ENCODE results near the gene SUMO4. TPM values are rescaled to one million over a fixed set of nuclear protein-coding genes. Genes with fewer than 3 reads are reported as not detected.
A peak's percentile ranks its signal among the peaks of the same experiment; 100 is the strongest.

The SUMO4 gene
- total RNA-seq, 2 experiments from 2014 or later, result 4.8 to 5.8 TPM

GRCh38 chr6:149392093-149392492 lies 8.0 kb upstream of the SUMO4 start:
- no peak for DNase-seq
- no peak overlapping the region for H3K4me3 Mint-ChIP-seq
- peaks cover 2% of the 10 kb centered on the region for H3K9me3 Mint-ChIP-seq
- H3K36me3 Mint-ChIP-seq, result peaks cover 61% of the 10 kb centered on the region
- ChIA-PET POLR2A (interaction anchor here (0.9 to 1.6 kb wide), 3 partner anchors 10 to 74 kb away, joined by 3 to 5 read pairs (median 4); partner anchors contain the start of gene TAB2), CTCF (no interaction called here)
- H3K27me3 Mint-ChIP-seq, result no peaks in the 10 kb centered on the region
- intact Hi-C loops (cut with micrococcal nuclease), result loop anchor here (2.0 to 5.0 kb wide), 3 partner anchors 33 to 75 kb away; partner anchors contain the start of gene TAB2
- H3K4me1 Mint-ChIP-seq (ENCODE audit: low read depth), result peaks cover 70% of the 10 kb centered on the region
- H3K27ac Mint-ChIP-seq, result peak overlapping the region; percentile 83

GRCh38 chr6:149392535-149392934 lies 7.5 kb upstream of the SUMO4 start:
- H3K36me3 Mint-ChIP-seq, result peaks cover 61% of the 10 kb centered on the region
- no peaks in the 10 kb centered on the region for H3K27me3 Mint-ChIP-seq
- CTCF ChIA-PET, result interaction anchor here (0.9 to 1.2 kb wide), 2 partner anchors 42 to 310 kb away, joined by 3 to 4 read pairs; no protein-coding TSS in a partner anchor
- intact Hi-C loops (cut with micrococcal nuclease), result loop anchor here (2.0 to 5.0 kb wide), 3 partner anchors 34 to 75 kb away; partner anchors contain the start of gene TAB2
- no peak overlapping the region for H3K4me3 Mint-ChIP-seq
- no peaks in the 10 kb centered on the region for H3K9me3 Mint-ChIP-seq
- DNase-seq, result no peak
- peaks cover 70% of the 10 kb centered on the region for H3K4me1 Mint-ChIP-seq (ENCODE audit: low read depth)
- H3K27ac Mint-ChIP-seq, result peak overlapping the region; percentile 83
- POLR2A ChIA-PET, result interaction anchor here (0.9 to 1.6 kb wide), 4 partner anchors 11 to 360 kb away, joined by 3 to 5 read pairs (median 4); partner anchors contain the start of gene TAB2

GRCh38 chr6:149393002-149393679 lies 6.9 kb upstream of the SUMO4 start:
- peaks cover 66% of the 10 kb centered on the region for H3K4me1 Mint-ChIP-seq (ENCODE audit: low read depth)
- H3K9me3 Mint-ChIP-seq, result no peaks in the 10 kb centered on the region
- ChIA-PET CTCF (interaction anchor here (0.9 to 1.2 kb wide), 2 partner anchors 41 to 311 kb away, joined by 3 to 4 read pairs; no protein-coding TSS in a partner anchor), POLR2A (interaction anchor here (0.9 to 1.1 kb wide), 3 partner anchors 11 to 360 kb away, joined by 4 to 5 read pairs (median 4); partner anchors contain the start of gene TAB2)
- peak overlapping the region; percentile 83 for H3K27ac Mint-ChIP-seq
- peaks cover 60% of the 10 kb centered on the region for H3K36me3 Mint-ChIP-seq
- no peaks in the 10 kb centered on the region for H3K27me3 Mint-ChIP-seq
- H3K4me3 Mint-ChIP-seq, result no peak overlapping the region
- intact Hi-C loops (cut with micrococcal nuclease), result loop anchor here (2.0 to 5.0 kb wide), 3 partner anchors 34 to 76 kb away; partner anchors contain the start of gene TAB2
- no peak for DNase-seq

- Mint-ChIP-seq H3K4me1 (ENCODE audit: low read depth) (peaks cover 55% of the 10 kb centered on the region), H3K27ac (peak overlapping the region; percentile 11), H3K9me3 (no peaks in the 10 kb centered on the region), H3K36me3 (peaks cover 63% of the 10 kb centered on the region), H3K4me3 (no peak overlapping the region), H3K27me3 (no peaks in the 10 kb centered on the region)
- no peak for DNase-seq
- CTCF ChIA-PET, result no interaction called here
- POLR2A ChIA-PET, result no interaction called here
- intact Hi-C loops (cut with micrococcal nuclease), result no loop called here
Measured at GRCh38 chr6:149395185-149395584, 4.9 kb upstream of the SUMO4 start.

- CTCF ChIA-PET, result interaction anchor here (0.6 to 1.4 kb wide), 5 partner anchors 81 to 462 kb away, joined by 3 to 5 read pairs (median 3); no protein-coding TSS in a partner anchor
- Mint-ChIP-seq H3K36me3 (peaks cover 60% of the 10 kb centered on the region), H3K27me3 (no peaks in the 10 kb centered on the region), H3K4me3 (no peak overlapping the region), H3K9me3 (no peaks in the 10 kb centered on the region), H3K4me1 (ENCODE audit: low read depth) (peaks cover 44% of the 10 kb centered on the region), H3K27ac (no peak overlapping the region)
- POLR2A ChIA-PET, result interaction anchor here (0.6 kb wide), 2 partner anchors 83 to 187 kb away, joined by 3 read pairs; no protein-coding TSS in a partner anchor
- DNase-seq, result no peak
- intact Hi-C loops (cut with micrococcal nuclease), result no loop called here
Measured at GRCh38 chr6:149397384-149397783, 2.7 kb upstream of the SUMO4 start.

GRCh38 chr6:149403534-149403933 lies 3.5 kb downstream of the SUMO4 start:
- Mint-ChIP-seq H3K4me3 (no peak overlapping the region), H3K9me3 (no peaks in the 10 kb centered on the region), H3K4me1 (ENCODE audit: low read depth) (peaks cover 42% of the 10 kb centered on the region), H3K36me3 (peaks cover 62% of the 10 kb centered on the region), H3K27ac (peak overlapping the region; percentile 47), H3K27me3 (no peaks in the 10 kb centered on the region)
- intact Hi-C loops (cut with micrococcal nuclease), result no loop called here
- ChIA-PET CTCF (no interaction called here), POLR2A (no interaction called here)
- DNase-seq, result no peak

- H3K27me3 Mint-ChIP-seq, result no peaks in the 10 kb centered on the region
- DNase-seq, result no peak
- peak overlapping the region; percentile 81 for H3K27ac Mint-ChIP-seq
- intact Hi-C loops (cut with micrococcal nuclease), result no loop called here
- CTCF ChIA-PET, result interaction anchor here (1.1 to 1.2 kb wide), 3 partner anchors 14 to 378 kb away, joined by 3 to 4 read pairs (median 3); no protein-coding TSS in a partner anchor
- H3K9me3 Mint-ChIP-seq, result no peaks in the 10 kb centered on the region
- peaks cover 65% of the 10 kb centered on the region for H3K36me3 Mint-ChIP-seq
- no peak overlapping the region for H3K4me3 Mint-ChIP-seq
- peaks cover 39% of the 10 kb centered on the region for H3K4me1 Mint-ChIP-seq (ENCODE audit: low read depth)
- POLR2A ChIA-PET, result no interaction called here
Measured at GRCh38 chr6:149405823-149406765, 6.0 kb downstream of the SUMO4 start.

GRCh38 chr6:149409617-149410016 lies 9.6 kb downstream of the SUMO4 start:
- intact Hi-C loops (cut with micrococcal nuclease), result no loop called here
- Mint-ChIP-seq H3K4me3 (no peak overlapping the region), H3K4me1 (ENCODE audit: low read depth) (peaks cover 18% of the 10 kb centered on the region), H3K27me3 (no peaks in the 10 kb centered on the region), H3K36me3 (peaks cover 50% of the 10 kb centered on the region), H3K9me3 (no peaks in the 10 kb centered on the region), H3K27ac (no peak overlapping the region)
- no peak for DNase-seq
- POLR2A ChIA-PET, result no interaction called here
- CTCF ChIA-PET, result interaction anchor here (0.8 to 1.1 kb wide), 2 partner anchors 11 to 107 kb away, joined by 3 read pairs; no protein-coding TSS in a partner anchor

- CTCF ChIA-PET, result interaction anchor here (1.1 to 1.3 kb wide), 2 partner anchors 21 to 106 kb away, joined by 3 to 5 read pairs; no protein-coding TSS in a partner anchor
- intact Hi-C loops (cut with micrococcal nuclease), result no loop called here
Measured at GRCh38 chr6:149410557-149410956, 10.5 kb downstream of the SUMO4 start.

GRCh38 chr6:149414009-149414408 lies 13.9 kb downstream of the SUMO4 start:
- DNase-seq, result no peak
- no peaks in the 10 kb centered on the region for H3K27me3 Mint-ChIP-seq
- peaks cover 36% of the 10 kb centered on the region for H3K36me3 Mint-ChIP-seq
- H3K9me3 Mint-ChIP-seq, result peaks cover 8% of the 10 kb centered on the region
- peaks cover 12% of the 10 kb centered on the region for H3K4me1 Mint-ChIP-seq (ENCODE audit: low read depth)
- CTCF ChIA-PET, result interaction anchor here (1.0 to 2.9 kb wide), 2 partner anchors 18 to 387 kb away, joined by 3 to 14 read pairs; no protein-coding TSS in a partner anchor
- POLR2A ChIA-PET, result no interaction called here
- no peak overlapping the region for H3K27ac Mint-ChIP-seq
- H3K4me3 Mint-ChIP-seq, result no peak overlapping the region
- intact Hi-C loops (cut with micrococcal nuclease), result no loop called here

More at GRCh38 chr6:149410557-149410956, 10.5 kb downstream of the SUMO4 start:
- no peaks in the 10 kb centered on the region for H3K27me3 Mint-ChIP-seq
- no peak for DNase-seq
- POLR2A ChIA-PET, result no interaction called here
- peaks cover 9% of the 10 kb centered on the region for H3K4me1 Mint-ChIP-seq (ENCODE audit: low read depth)
- H3K36me3 Mint-ChIP-seq, result peaks cover 47% of the 10 kb centered on the region
- H3K27ac Mint-ChIP-seq, result peak overlapping the region; percentile 46
- H3K4me3 Mint-ChIP-seq, result no peak overlapping the region
- peaks cover under 1% of the 10 kb centered on the region for H3K9me3 Mint-ChIP-seq

- H3K9me3 Mint-ChIP-seq, result peaks cover 8% of the 10 kb centered on the region
- H3K4me3 Mint-ChIP-seq, result no peak overlapping the region
- H3K27ac Mint-ChIP-seq, result no peak overlapping the region
- DNase-seq, result no peak
- H3K36me3 Mint-ChIP-seq, result peaks cover 32% of the 10 kb centered on the region
- H3K4me1 Mint-ChIP-seq (ENCODE audit: low read depth), result peaks cover 19% of the 10 kb centered on the region
- no peaks in the 10 kb centered on the region for H3K27me3 Mint-ChIP-seq
- intact Hi-C loops (cut with micrococcal nuclease), result no loop called here
- ChIA-PET CTCF (interaction anchor here (1.0 to 2.9 kb wide), 2 partner anchors 17 to 388 kb away, joined by 3 to 14 read pairs; no protein-coding TSS in a partner anchor), POLR2A (no interaction called here)
Measured at GRCh38 chr6:149414821-149415220, 14.8 kb downstream of the SUMO4 start.
